GM12878 (cell line): ENCODE data around the gene FAM185A.
"Not testable (repeated sequence)": the region's sequence is repeated elsewhere in the genome, so short reads cannot be mapped to it uniquely, and the experiment has no call there.

ENCODE experiments used
- BHLHE40 ChIP-seq, 2 experiments: fragments of 450-650 bp in 1 of 2; IDR thresholded peaks; 2 replicates each; pipeline ENCODE4 v1.6.1; 2011 to 2017; ENCODE audit warnings: low read depth in 2 of 2, borderline replicate concordance in 1 of 2, improper control_type of control experiment in 1 of 2, low read length in 1 of 2, mild to moderate bottlenecking in 1 of 2
- CBFB ChIP-seq: IDR thresholded peaks from 2 replicates; pipeline ENCODE4 v1.6.1; 2016; ENCODE audit warnings: antibody characterized with exemption, low read depth
- CEBPB ChIP-seq, 2 experiments: fragments of 150-350 bp in 1 of 2; IDR thresholded peaks; 2 replicates each; pipeline ENCODE4 v1.6.1; 2012 to 2014; ENCODE audit warnings: low read depth in 2 of 2, low read length in 2 of 2, borderline replicate concordance in 1 of 2, inconsistent platforms in 1 of 2
- CHD1 ChIP-seq: IDR thresholded peaks from 2 replicates; pipeline ENCODE4 v1.6.1; 2012; ENCODE audit warnings: low read depth, low read length, improper control_type of control experiment
- NR2C2 ChIP-seq: IDR thresholded peaks from 2 replicates; pipeline ENCODE4 v1.6.1; 2011; ENCODE audit warnings: borderline replicate concordance, low read depth; ENCODE audit not compliant: control insufficient read depth, insufficient read length
- POLR2A ChIP-seq: IDR thresholded peaks from 2 replicates; pipeline ENCODE4 v1.6.1; 2011; ENCODE audit warnings: low read depth, mild to moderate bottlenecking, low read length
- POLR2AphosphoS5 ChIP-seq: IDR thresholded peaks from 2 replicates; pipeline ENCODE4 v1.6.1; 2011; ENCODE audit warnings: mild to moderate bottlenecking, low read length, inconsistent platforms
- RCOR1 ChIP-seq: conservative IDR thresholded peaks from 2 replicates; pipeline ENCODE4 v1.6.1; 2012; ENCODE audit warnings: low read depth, low read length, improper control_type of control experiment
- SPI1 ChIP-seq: IDR thresholded peaks from 2 replicates; pipeline ENCODE4 v1.6.1; 2011; ENCODE audit warnings: low read depth, mild to moderate bottlenecking, low read length, moderate library complexity, borderline replicate concordance; ENCODE audit not compliant: insufficient read depth
- ZZZ3 ChIP-seq: IDR thresholded peaks from 2 replicates; pipeline ENCODE4 v1.6.1; 2011; ENCODE audit warnings: low read depth; ENCODE audit not compliant: control insufficient read depth, insufficient read length
- TF ChIP-seq, protein P1 (sequence below), 3 experiments: IDR thresholded peaks in 2 of 3; conservative IDR thresholded peaks in 1 of 3; 2 replicates each; pipeline ENCODE4 v1.5.1; 2011; ENCODE audit warnings: low read depth in 3 of 3, low read length in 3 of 3, mild to moderate bottlenecking in 3 of 3, control low read depth in 2 of 3, moderate library complexity in 2 of 3, inconsistent platforms in 1 of 3, mixed read lengths in 1 of 3; ENCODE audit not compliant: control insufficient read depth in 2 of 3, insufficient read depth in 1 of 3; ENCODE audit errors: extremely low read depth in 1 of 3
- TF ChIP-seq, protein P2 (sequence below): fragments of 450-650 bp; IDR thresholded peaks from 2 replicates; pipeline ENCODE4 v1.6.1; 2017; ENCODE audit warnings: antibody characterized with exemption, mild to moderate bottlenecking, moderate library complexity

DNA sequence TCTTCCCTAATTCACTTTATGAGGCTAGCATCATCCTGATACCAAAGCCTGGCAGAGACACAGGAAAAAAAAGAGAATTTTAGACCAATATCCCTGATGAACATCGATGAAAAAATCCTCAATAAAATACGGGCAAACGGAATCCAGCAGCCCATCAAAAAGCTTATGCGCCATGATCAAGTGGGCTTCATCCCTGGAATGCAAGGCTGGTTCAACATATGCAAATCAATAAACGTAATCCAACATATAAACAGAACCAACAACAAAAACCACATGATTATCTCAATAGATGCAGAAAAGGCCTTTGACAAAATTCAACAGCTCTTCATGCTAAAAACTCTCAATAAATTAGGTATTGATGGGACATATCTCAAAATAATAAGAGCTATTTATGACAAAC lies 22.6 kb upstream of the FAM185A start:
- TF ChIP-seq NR2C2; SPI1; POLR2A; CEBPB (IDR thresholded peaks at IDR 0.05; ENCODE audit: borderline replicate concordance in 1 of 2, low read depth in 2 of 2, low read length in 2 of 2); CBFB; BHLHE40 (IDR thresholded peaks at IDR 0.05; ENCODE audit: borderline replicate concordance in 1 of 2, low read depth in 2 of 2, low read length in 1 of 2); POLR2AphosphoS5; RCOR1; CHD1; ZZZ3: not testable (repeated sequence)
- TF ChIP-seq, protein P1, sequence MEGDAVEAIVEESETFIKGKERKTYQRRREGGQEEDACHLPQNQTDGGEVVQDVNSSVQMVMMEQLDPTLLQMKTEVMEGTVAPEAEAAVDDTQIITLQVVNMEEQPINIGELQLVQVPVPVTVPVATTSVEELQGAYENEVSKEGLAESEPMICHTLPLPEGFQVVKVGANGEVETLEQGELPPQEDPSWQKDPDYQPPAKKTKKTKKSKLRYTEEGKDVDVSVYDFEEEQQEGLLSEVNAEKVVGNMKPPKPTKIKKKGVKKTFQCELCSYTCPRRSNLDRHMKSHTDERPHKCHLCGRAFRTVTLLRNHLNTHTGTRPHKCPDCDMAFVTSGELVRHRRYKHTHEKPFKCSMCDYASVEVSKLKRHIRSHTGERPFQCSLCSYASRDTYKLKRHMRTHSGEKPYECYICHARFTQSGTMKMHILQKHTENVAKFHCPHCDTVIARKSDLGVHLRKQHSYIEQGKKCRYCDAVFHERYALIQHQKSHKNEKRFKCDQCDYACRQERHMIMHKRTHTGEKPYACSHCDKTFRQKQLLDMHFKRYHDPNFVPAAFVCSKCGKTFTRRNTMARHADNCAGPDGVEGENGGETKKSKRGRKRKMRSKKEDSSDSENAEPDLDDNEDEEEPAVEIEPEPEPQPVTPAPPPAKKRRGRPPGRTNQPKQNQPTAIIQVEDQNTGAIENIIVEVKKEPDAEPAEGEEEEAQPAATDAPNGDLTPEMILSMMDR (IDR thresholded peaks at IDR 0.05 in 2 of 3, conservative IDR thresholded peaks at IDR 0.05 in 1 of 3; ENCODE audit: control insufficient read depth in 2 of 3, extremely low read depth in 1 of 3, insufficient read depth in 1 of 3, low read depth in 3 of 3, low read length in 3 of 3) = not testable (repeated sequence)
- TF ChIP-seq, protein P2, sequence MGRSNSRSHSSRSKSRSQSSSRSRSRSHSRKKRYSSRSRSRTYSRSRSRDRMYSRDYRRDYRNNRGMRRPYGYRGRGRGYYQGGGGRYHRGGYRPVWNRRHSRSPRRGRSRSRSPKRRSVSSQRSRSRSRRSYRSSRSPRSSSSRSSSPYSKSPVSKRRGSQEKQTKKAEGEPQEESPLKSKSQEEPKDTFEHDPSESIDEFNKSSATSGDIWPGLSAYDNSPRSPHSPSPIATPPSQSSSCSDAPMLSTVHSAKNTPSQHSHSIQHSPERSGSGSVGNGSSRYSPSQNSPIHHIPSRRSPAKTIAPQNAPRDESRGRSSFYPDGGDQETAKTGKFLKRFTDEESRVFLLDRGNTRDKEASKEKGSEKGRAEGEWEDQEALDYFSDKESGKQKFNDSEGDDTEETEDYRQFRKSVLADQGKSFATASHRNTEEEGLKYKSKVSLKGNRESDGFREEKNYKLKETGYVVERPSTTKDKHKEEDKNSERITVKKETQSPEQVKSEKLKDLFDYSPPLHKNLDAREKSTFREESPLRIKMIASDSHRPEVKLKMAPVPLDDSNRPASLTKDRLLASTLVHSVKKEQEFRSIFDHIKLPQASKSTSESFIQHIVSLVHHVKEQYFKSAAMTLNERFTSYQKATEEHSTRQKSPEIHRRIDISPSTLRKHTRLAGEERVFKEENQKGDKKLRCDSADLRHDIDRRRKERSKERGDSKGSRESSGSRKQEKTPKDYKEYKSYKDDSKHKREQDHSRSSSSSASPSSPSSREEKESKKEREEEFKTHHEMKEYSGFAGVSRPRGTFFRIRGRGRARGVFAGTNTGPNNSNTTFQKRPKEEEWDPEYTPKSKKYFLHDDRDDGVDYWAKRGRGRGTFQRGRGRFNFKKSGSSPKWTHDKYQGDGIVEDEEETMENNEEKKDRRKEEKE = not testable (repeated sequence)
